Measurements from ENCODE around the gene AKR1C2.
"Not testable (repeated sequence)": the region's sequence is repeated elsewhere in the genome, so short reads cannot be mapped to it uniquely, and the experiment has no call there.

Gene AKR1C2

GRCh38 chr10:5003127-5004029 is at the start of gene AKR1C2:
Gene AKR1C2, minus strand, starts transcription at chr10:5003857. Its CDS starts 22 bp downstream, at chr10:5003835.
- Histone ChIP-seq H3K9ac (ENCODE audit: low read length in 5 of 5) (peak within 1 kb of the TSS; percentile 26 to 95 (median 84)), H3K36me3 (ENCODE audit: control insufficient read depth in 5 of 5, insufficient read depth in 5 of 5, low read length in 5 of 5) (peaks cover 4 to 16% (median 9%) of the 10 kb centered on the region in 5 donors), H3K4me3 (ENCODE audit: low read depth in 1 of 5, low read length in 5 of 5) (peak within 1 kb of the TSS; percentile 57 to 84 (median 72)), H3K4me1 (ENCODE audit: control insufficient read depth in 5 of 5, insufficient read depth in 5 of 5, low read length in 5 of 5) (peaks cover 0 to 24% (median 8%) of the 10 kb centered on the region in 5 donors), H3K27ac (ENCODE audit: low read depth, low read length) (peak within 1 kb of the TSS; percentile 86)
- not testable (repeated sequence) for H3K9me3 ChIP-seq (ENCODE audit: control insufficient read depth in 5 of 5, low read length in 5 of 5); H3K27me3 ChIP-seq (ENCODE audit: control insufficient read depth in 5 of 5, insufficient read depth in 4 of 5, low read length in 5 of 5)

- not testable (repeated sequence) for H3K4me3 ChIP-seq (ENCODE audit: low read depth in 1 of 5, low read length in 5 of 5); H3K27me3 ChIP-seq (ENCODE audit: control insufficient read depth in 5 of 5, insufficient read depth in 4 of 5, low read length in 5 of 5); H3K9ac ChIP-seq (ENCODE audit: low read length in 5 of 5); H3K9me3 ChIP-seq (ENCODE audit: control insufficient read depth in 5 of 5, low read length in 5 of 5); H3K27ac ChIP-seq (ENCODE audit: low read depth, low read length); H3K4me1 ChIP-seq (ENCODE audit: control insufficient read depth in 5 of 5, insufficient read depth in 5 of 5, low read length in 5 of 5); H3K36me3 ChIP-seq (ENCODE audit: control insufficient read depth in 5 of 5, insufficient read depth in 5 of 5, low read length in 5 of 5)
Observed at GRCh38 chr10:5052951-5053500, 49.4 kb upstream of the AKR1C2 start.

GRCh38 chr10:5047912-5048628 is 44.4 kb upstream of the AKR1C2 start:
- Histone ChIP-seq H3K36me3 (ENCODE audit: control insufficient read depth in 5 of 5, insufficient read depth in 5 of 5, low read length in 5 of 5) (no peaks in the 10 kb centered on the region), H3K27me3 (ENCODE audit: control insufficient read depth in 5 of 5, insufficient read depth in 4 of 5, low read length in 5 of 5) (no peaks in the 10 kb centered on the region), H3K4me3 (ENCODE audit: low read depth in 1 of 5, low read length in 5 of 5) (no peak overlapping the region), H3K4me1 (ENCODE audit: control insufficient read depth in 5 of 5, insufficient read depth in 5 of 5, low read length in 5 of 5) (peaks cover 0 to 14% (median 9%) of the 10 kb centered on the region in 5 donors), H3K9me3 (ENCODE audit: control insufficient read depth in 5 of 5, low read length in 5 of 5) (no peaks in the 10 kb centered on the region), H3K27ac (ENCODE audit: low read depth, low read length) (no peak overlapping the region), H3K9ac (ENCODE audit: low read length in 5 of 5) (no peak overlapping the region)

- H3K4me3 ChIP-seq (ENCODE audit: low read depth in 1 of 5, low read length in 5 of 5); H3K36me3 ChIP-seq (ENCODE audit: control insufficient read depth in 5 of 5, insufficient read depth in 5 of 5, low read length in 5 of 5); H3K9ac ChIP-seq (ENCODE audit: low read length in 5 of 5); H3K27me3 ChIP-seq (ENCODE audit: control insufficient read depth in 5 of 5, insufficient read depth in 4 of 5, low read length in 5 of 5); H3K9me3 ChIP-seq (ENCODE audit: control insufficient read depth in 5 of 5, low read length in 5 of 5); H3K27ac ChIP-seq (ENCODE audit: low read depth, low read length): not testable (repeated sequence)
- H3K4me1 ChIP-seq (ENCODE audit: control insufficient read depth in 5 of 5, insufficient read depth in 5 of 5, low read length in 5 of 5), result peaks cover 0 to 23% (median 18%) of the 10 kb centered on the region in 5 donors
Observed at GRCh38 chr10:5047055-5047454, 43.4 kb upstream of the AKR1C2 start.

GRCh38 chr10:5046410-5046809 is 42.8 kb upstream of the AKR1C2 start:
- Histone ChIP-seq H3K9me3 (ENCODE audit: control insufficient read depth in 5 of 5, low read length in 5 of 5) (no peaks in the 10 kb centered on the region), H3K4me1 (ENCODE audit: control insufficient read depth in 5 of 5, insufficient read depth in 5 of 5, low read length in 5 of 5) (peaks cover under 1 to 30% (median 24%) of the 10 kb centered on the region in 5 donors), H3K9ac (ENCODE audit: low read length in 5 of 5) (no peak overlapping the region), H3K27ac (ENCODE audit: low read depth, low read length) (no peak overlapping the region), H3K36me3 (ENCODE audit: control insufficient read depth in 5 of 5, insufficient read depth in 5 of 5, low read length in 5 of 5) (no peaks in the 10 kb centered on the region), H3K27me3 (ENCODE audit: control insufficient read depth in 5 of 5, insufficient read depth in 4 of 5, low read length in 5 of 5) (no peaks in the 10 kb centered on the region), H3K4me3 (ENCODE audit: low read depth in 1 of 5, low read length in 5 of 5) (no peak overlapping the region)

- peaks cover 5 to 41% (median 35%) of the 10 kb centered on the region in 5 donors for H3K4me1 ChIP-seq (ENCODE audit: control insufficient read depth in 5 of 5, insufficient read depth in 5 of 5, low read length in 5 of 5)
- H3K27ac ChIP-seq (ENCODE audit: low read depth, low read length), result peak overlapping the region; percentile 20
- no peaks in the 10 kb centered on the region for H3K9me3 ChIP-seq (ENCODE audit: control insufficient read depth in 5 of 5, low read length in 5 of 5)
- no peak overlapping the region for H3K9ac ChIP-seq (ENCODE audit: low read length in 5 of 5)
- no peak overlapping the region for H3K4me3 ChIP-seq (ENCODE audit: low read depth in 1 of 5, low read length in 5 of 5)
- H3K27me3 ChIP-seq (ENCODE audit: control insufficient read depth in 5 of 5, insufficient read depth in 4 of 5, low read length in 5 of 5), result no peaks in the 10 kb centered on the region
- no peaks in the 10 kb centered on the region for H3K36me3 ChIP-seq (ENCODE audit: control insufficient read depth in 5 of 5, insufficient read depth in 5 of 5, low read length in 5 of 5)
Observed at GRCh38 chr10:5045095-5045494, 41.4 kb upstream of the AKR1C2 start.

GRCh38 chr10:5043716-5044115 is 40.1 kb upstream of the AKR1C2 start:
- no peaks in the 10 kb centered on the region for H3K36me3 ChIP-seq (ENCODE audit: control insufficient read depth in 5 of 5, insufficient read depth in 5 of 5, low read length in 5 of 5)
- no peaks in the 10 kb centered on the region for H3K27me3 ChIP-seq (ENCODE audit: control insufficient read depth in 5 of 5, insufficient read depth in 4 of 5, low read length in 5 of 5)
- no peaks in the 10 kb centered on the region for H3K9me3 ChIP-seq (ENCODE audit: control insufficient read depth in 5 of 5, low read length in 5 of 5)
- H3K4me3 ChIP-seq (ENCODE audit: low read depth in 1 of 5, low read length in 5 of 5), result no peak overlapping the region
- H3K9ac ChIP-seq (ENCODE audit: low read length in 5 of 5), result no peak overlapping the region
- peak overlapping the region; percentile 74 for H3K27ac ChIP-seq (ENCODE audit: low read depth, low read length)
- H3K4me1 ChIP-seq (ENCODE audit: control insufficient read depth in 5 of 5, insufficient read depth in 5 of 5, low read length in 5 of 5), result peaks cover 5 to 46% (median 35%) of the 10 kb centered on the region in 5 donors

GRCh38 chr10:5042922-5043321 is 39.3 kb upstream of the AKR1C2 start:
- H3K9ac ChIP-seq (ENCODE audit: low read length in 5 of 5), result no peak overlapping the region
- no peaks in the 10 kb centered on the region for H3K36me3 ChIP-seq (ENCODE audit: control insufficient read depth in 5 of 5, insufficient read depth in 5 of 5, low read length in 5 of 5)
- peaks cover 5 to 47% (median 35%) of the 10 kb centered on the region in 5 donors for H3K4me1 ChIP-seq (ENCODE audit: control insufficient read depth in 5 of 5, insufficient read depth in 5 of 5, low read length in 5 of 5)
- no peaks in the 10 kb centered on the region for H3K27me3 ChIP-seq (ENCODE audit: control insufficient read depth in 5 of 5, insufficient read depth in 4 of 5, low read length in 5 of 5)
- H3K9me3 ChIP-seq (ENCODE audit: control insufficient read depth in 5 of 5, low read length in 5 of 5), result no peaks in the 10 kb centered on the region
- H3K27ac ChIP-seq (ENCODE audit: low read depth, low read length), result peak overlapping the region; percentile 74
- H3K4me3 ChIP-seq (ENCODE audit: low read depth in 1 of 5, low read length in 5 of 5), result no peak overlapping the region

GRCh38 chr10:5041471-5042023 is 37.9 kb upstream of the AKR1C2 start:
- H3K9ac ChIP-seq (ENCODE audit: low read length in 5 of 5), result peak overlapping the region in 2 of 5 donors; percentile 20 to 21
- H3K4me3 ChIP-seq (ENCODE audit: low read depth in 1 of 5, low read length in 5 of 5), result peak overlapping the region in 4 of 5 donors; percentile 40 to 59 (median 50)
- no peaks in the 10 kb centered on the region for H3K9me3 ChIP-seq (ENCODE audit: control insufficient read depth in 5 of 5, low read length in 5 of 5)
- H3K27me3 ChIP-seq (ENCODE audit: control insufficient read depth in 5 of 5, insufficient read depth in 4 of 5, low read length in 5 of 5), result no peaks in the 10 kb centered on the region
- H3K27ac ChIP-seq (ENCODE audit: low read depth, low read length), result peak overlapping the region; percentile 74
- no peaks in the 10 kb centered on the region for H3K36me3 ChIP-seq (ENCODE audit: control insufficient read depth in 5 of 5, insufficient read depth in 5 of 5, low read length in 5 of 5)
- peaks cover 5 to 47% (median 35%) of the 10 kb centered on the region in 5 donors for H3K4me1 ChIP-seq (ENCODE audit: control insufficient read depth in 5 of 5, insufficient read depth in 5 of 5, low read length in 5 of 5)
